Endothelial cell of umbilical vein (primary cell): ENCODE data around the gene GPR83.

Source experiments
- EZH2 ChIP-seq: IDR thresholded peaks from 2 replicates; pipeline ENCODE4 v1.6.1; 2012; ENCODE audit warnings: borderline replicate concordance, low read depth, mild to moderate bottlenecking, moderate library complexity, low read length, inconsistent platforms; ENCODE audit not compliant: severe bottlenecking
- FOS ChIP-seq: IDR thresholded peaks from 2 replicates; pipeline ENCODE4 v1.6.1; 2011; ENCODE audit warnings: mild to moderate bottlenecking, low read length, moderate library complexity, borderline replicate concordance; ENCODE audit not compliant: insufficient read depth
- MYC ChIP-seq: IDR thresholded peaks from one replicate; pipeline ENCODE4 v1.6.1; 2011; ENCODE audit warnings: mild to moderate bottlenecking, low read depth, low read length
- POLR2A ChIP-seq: IDR thresholded peaks from 2 replicates; pipeline ENCODE4 v1.6.1; 2012; ENCODE audit warnings: low read depth, mild to moderate bottlenecking, control low read depth, low read length
- POLR2AphosphoS5 ChIP-seq: IDR thresholded peaks from 2 replicates; pipeline ENCODE4 v1.6.1; 2012; ENCODE audit warnings: low read depth, mild to moderate bottlenecking, control low read depth, low read length, moderate library complexity; ENCODE audit not compliant: insufficient read depth
- TF ChIP-seq, protein P1 (sequence below): IDR thresholded peaks from 2 replicates; pipeline ENCODE4 v1.6.1; 2011; ENCODE audit not compliant: insufficient read depth, insufficient read length
- TF ChIP-seq, protein P2 (sequence below), 2 donors: IDR thresholded peaks; 1 replicate in 1 of 2; 2 replicates in 1 of 2; pipeline ENCODE4 v1.5.1; 2011; ENCODE audit warnings: low read length in 2 of 2, mild to moderate bottlenecking in 2 of 2, moderate library complexity in 2 of 2, control low read depth in 1 of 2, inconsistent platforms in 1 of 2, low read depth in 1 of 2; ENCODE audit not compliant: insufficient read depth in 1 of 2; ENCODE audit errors: extremely low read depth in 1 of 2

DNA sequence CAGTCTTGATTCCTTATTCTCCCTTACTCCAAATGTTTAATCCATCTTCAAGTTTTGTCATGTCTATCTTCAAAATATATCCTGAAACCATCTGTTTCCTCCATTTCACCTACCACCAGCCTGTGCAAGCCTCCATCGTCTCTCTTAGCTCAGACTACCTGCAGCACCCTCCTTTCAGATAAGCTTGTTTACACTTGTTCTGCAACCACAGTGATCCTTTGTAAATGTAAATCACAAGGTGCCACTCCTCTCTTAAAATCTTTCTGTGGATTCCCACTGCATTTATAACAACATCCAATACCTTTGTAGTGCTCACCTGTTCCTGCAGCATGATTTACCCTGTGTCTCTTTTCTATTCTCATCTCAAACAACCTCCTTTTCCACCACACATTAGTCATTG, 31.8 kb upstream of the GPR83 start:
- TF ChIP-seq MYC (no peak), POLR2AphosphoS5 (no peak), POLR2A (no peak), FOS (no peak), EZH2 (no peak)
- TF ChIP-seq, protein P1, sequence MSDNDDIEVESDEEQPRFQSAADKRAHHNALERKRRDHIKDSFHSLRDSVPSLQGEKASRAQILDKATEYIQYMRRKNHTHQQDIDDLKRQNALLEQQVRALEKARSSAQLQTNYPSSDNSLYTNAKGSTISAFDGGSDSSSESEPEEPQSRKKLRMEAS = no peak
- TF ChIP-seq, protein P2, sequence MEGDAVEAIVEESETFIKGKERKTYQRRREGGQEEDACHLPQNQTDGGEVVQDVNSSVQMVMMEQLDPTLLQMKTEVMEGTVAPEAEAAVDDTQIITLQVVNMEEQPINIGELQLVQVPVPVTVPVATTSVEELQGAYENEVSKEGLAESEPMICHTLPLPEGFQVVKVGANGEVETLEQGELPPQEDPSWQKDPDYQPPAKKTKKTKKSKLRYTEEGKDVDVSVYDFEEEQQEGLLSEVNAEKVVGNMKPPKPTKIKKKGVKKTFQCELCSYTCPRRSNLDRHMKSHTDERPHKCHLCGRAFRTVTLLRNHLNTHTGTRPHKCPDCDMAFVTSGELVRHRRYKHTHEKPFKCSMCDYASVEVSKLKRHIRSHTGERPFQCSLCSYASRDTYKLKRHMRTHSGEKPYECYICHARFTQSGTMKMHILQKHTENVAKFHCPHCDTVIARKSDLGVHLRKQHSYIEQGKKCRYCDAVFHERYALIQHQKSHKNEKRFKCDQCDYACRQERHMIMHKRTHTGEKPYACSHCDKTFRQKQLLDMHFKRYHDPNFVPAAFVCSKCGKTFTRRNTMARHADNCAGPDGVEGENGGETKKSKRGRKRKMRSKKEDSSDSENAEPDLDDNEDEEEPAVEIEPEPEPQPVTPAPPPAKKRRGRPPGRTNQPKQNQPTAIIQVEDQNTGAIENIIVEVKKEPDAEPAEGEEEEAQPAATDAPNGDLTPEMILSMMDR (IDR thresholded peaks at IDR 0.05; ENCODE audit: extremely low read depth in 1 of 2, insufficient read depth in 1 of 2, low read depth in 1 of 2, low read length in 2 of 2) = no peak
